HG03139 (cell line): ENCODE results near the gene TRIM71.
"Not testable (repeated sequence)": the region's sequence is repeated elsewhere in the genome, so short reads cannot be mapped to it uniquely, and the experiment has no call there.

Experiments used
- ATAC-seq: cut with Tn5 transposase; IDR thresholded peaks from one replicate; pipeline ENCODE4 v1.9.1; 2021; ENCODE audit not compliant: unreplicated experiment

Gene TRIM71

GRCh38 chr3:32819551-32820348, 2.0 kb downstream of the TRIM71 start:
- no peak for ATAC-seq

- ATAC-seq = no peak
Measured at GRCh38 chr3:32820430-32820829, 2.6 kb downstream of the TRIM71 start.

GRCh38 chr3:32820971-32821685, 3.3 kb downstream of the TRIM71 start:
- ATAC-seq = no peak

GRCh38 chr3:32821686-32822296, 4.0 kb downstream of the TRIM71 start:
- no peak for ATAC-seq

GRCh38 chr3:32822609-32823498, 5.1 kb downstream of the TRIM71 start:
- no peak for ATAC-seq

- ATAC-seq = not testable (repeated sequence)
Measured at GRCh38 chr3:32823641-32824184, 5.9 kb downstream of the TRIM71 start.

- ATAC-seq = no peak
Measured at GRCh38 chr3:32825601-32826375, 8.0 kb downstream of the TRIM71 start.

- no peak for ATAC-seq
Measured at GRCh38 chr3:32831062-32831461, 13.3 kb downstream of the TRIM71 start.

GRCh38 chr3:32831791-32832190, 14.0 kb downstream of the TRIM71 start:
- ATAC-seq = no peak

- ATAC-seq = no peak
Measured at GRCh38 chr3:32832193-32832592, 14.4 kb downstream of the TRIM71 start.

GRCh38 chr3:32835049-32835371, 17.2 kb downstream of the TRIM71 start:
- ATAC-seq = no peak

- no peak for ATAC-seq
Measured at GRCh38 chr3:32835961-32836360, 18.2 kb downstream of the TRIM71 start.

- no peak for ATAC-seq
Measured at GRCh38 chr3:32836601-32837000, 18.8 kb downstream of the TRIM71 start.

- no peak for ATAC-seq
Measured at GRCh38 chr3:32837366-32837765, 19.6 kb downstream of the TRIM71 start.

- ATAC-seq = no peak
Measured at GRCh38 chr3:32837789-32838188, 20.0 kb downstream of the TRIM71 start.

GRCh38 chr3:32839714-32840085, 21.9 kb downstream of the TRIM71 start:
- no peak for ATAC-seq

- ATAC-seq = no peak
Measured at GRCh38 chr3:32840086-32840841, 22.5 kb downstream of the TRIM71 start.

GRCh38 chr3:32841341-32841740, 23.5 kb downstream of the TRIM71 start:
- no peak for ATAC-seq

GRCh38 chr3:32841867-32842470, 24.2 kb downstream of the TRIM71 start:
- ATAC-seq = no peak
